WTC11 (cell line): ENCODE results near the gene PDZD2.

Experiments
- E2F5 ChIP-seq: sonication (generic); formaldehyde crosslinking; IDR thresholded peaks from 2 replicates; pipeline ENCODE4 v1.8.1; 2022; ENCODE audit warnings: mild to moderate bottlenecking, moderate library complexity, missing genetic modification reagents
- ELF4 ChIP-seq: sonication (generic); formaldehyde crosslinking; IDR thresholded peaks from 2 replicates; pipeline ENCODE4 v1.8.1; 2022; ENCODE audit warnings: low read depth, mild to moderate bottlenecking, moderate library complexity, missing genetic modification reagents
- ESRRA ChIP-seq: sonication (generic); formaldehyde crosslinking; IDR thresholded peaks from 2 replicates; pipeline ENCODE4 v1.8.1; 2022; ENCODE audit warnings: mild to moderate bottlenecking, missing genetic modification reagents, borderline replicate concordance
- GABPB1 ChIP-seq: sonication (generic); formaldehyde crosslinking; IDR thresholded peaks from 2 replicates; pipeline ENCODE4 v1.8.1; 2023; ENCODE audit warnings: mild to moderate bottlenecking, missing genetic modification reagents
- GTF2I ChIP-seq: fragments of 250-450 bp; sonication (Bioruptor Pico); conservative IDR thresholded peaks from 2 replicates; pipeline ENCODE4 v1.4.0; 2021; ENCODE audit warnings: mild to moderate bottlenecking
- JUN ChIP-seq: sonication (generic); formaldehyde crosslinking; IDR thresholded peaks from 2 replicates; pipeline ENCODE4 v1.8.0; 2023; ENCODE audit warnings: mild to moderate bottlenecking, missing genetic modification reagents
- MXD4 ChIP-seq: fragments of 250-450 bp; sonication (Bioruptor Pico); IDR thresholded peaks from 2 replicates; pipeline ENCODE4 v1.8.0; 2021; ENCODE audit warnings: mild to moderate bottlenecking, moderate library complexity, borderline replicate concordance
- NR1H2 ChIP-seq: sonication (generic); formaldehyde crosslinking; IDR thresholded peaks from 2 replicates; pipeline ENCODE4 v1.9.0; 2021; ENCODE audit warnings: mild to moderate bottlenecking, moderate library complexity, missing genetic modification reagents
- STAT6 ChIP-seq: sonication (generic); formaldehyde crosslinking; conservative IDR thresholded peaks from 2 replicates; pipeline ENCODE4 v1.8.1; 2023; ENCODE audit warnings: mild to moderate bottlenecking, low read depth, missing genetic modification reagents, moderate library complexity
- TP53 ChIP-seq: sonication (generic); formaldehyde crosslinking; IDR thresholded peaks from 2 replicates; pipeline ENCODE4 v1.8.1; 2023; ENCODE audit warnings: mild to moderate bottlenecking, missing genetic modification reagents
- ZBTB21 ChIP-seq: sonication (generic); formaldehyde crosslinking; IDR thresholded peaks from 2 replicates; pipeline ENCODE4 v1.8.1; 2023; ENCODE audit warnings: mild to moderate bottlenecking, missing genetic modification reagents, borderline replicate concordance
- ZNF425 ChIP-seq: fragments of 250-450 bp; sonication (Bioruptor Pico); conservative IDR thresholded peaks from 2 replicates; pipeline ENCODE4 v1.9.0; 2021; ENCODE audit warnings: mild to moderate bottlenecking
- TF ChIP-seq, protein P1 (sequence below): fragments of 200-600 bp; IDR thresholded peaks from 2 replicates; pipeline ENCODE4 v1.8.0; 2022; ENCODE audit warnings: antibody characterized with exemption

DNA sequence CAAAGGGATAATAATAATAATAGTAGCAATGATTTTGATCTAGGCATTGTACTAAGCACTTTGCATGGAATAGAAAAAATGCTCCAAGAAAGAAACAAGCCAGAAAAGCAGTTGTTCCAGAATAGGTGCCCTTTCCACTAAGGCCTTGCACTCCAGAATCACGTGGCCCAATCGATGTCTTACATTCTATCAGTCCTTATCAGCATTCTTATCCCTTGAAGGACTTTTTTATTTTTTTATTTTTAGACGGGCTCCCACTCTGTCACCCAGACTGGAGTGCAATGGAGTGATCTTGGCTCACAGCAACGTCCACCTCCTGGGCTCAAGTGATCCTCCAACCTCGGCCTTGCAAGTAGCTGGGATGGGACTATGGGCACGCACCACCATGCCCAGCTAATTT is 36.5 kb downstream of the PDZD2 start:
- TF ChIP-seq, protein P1, sequence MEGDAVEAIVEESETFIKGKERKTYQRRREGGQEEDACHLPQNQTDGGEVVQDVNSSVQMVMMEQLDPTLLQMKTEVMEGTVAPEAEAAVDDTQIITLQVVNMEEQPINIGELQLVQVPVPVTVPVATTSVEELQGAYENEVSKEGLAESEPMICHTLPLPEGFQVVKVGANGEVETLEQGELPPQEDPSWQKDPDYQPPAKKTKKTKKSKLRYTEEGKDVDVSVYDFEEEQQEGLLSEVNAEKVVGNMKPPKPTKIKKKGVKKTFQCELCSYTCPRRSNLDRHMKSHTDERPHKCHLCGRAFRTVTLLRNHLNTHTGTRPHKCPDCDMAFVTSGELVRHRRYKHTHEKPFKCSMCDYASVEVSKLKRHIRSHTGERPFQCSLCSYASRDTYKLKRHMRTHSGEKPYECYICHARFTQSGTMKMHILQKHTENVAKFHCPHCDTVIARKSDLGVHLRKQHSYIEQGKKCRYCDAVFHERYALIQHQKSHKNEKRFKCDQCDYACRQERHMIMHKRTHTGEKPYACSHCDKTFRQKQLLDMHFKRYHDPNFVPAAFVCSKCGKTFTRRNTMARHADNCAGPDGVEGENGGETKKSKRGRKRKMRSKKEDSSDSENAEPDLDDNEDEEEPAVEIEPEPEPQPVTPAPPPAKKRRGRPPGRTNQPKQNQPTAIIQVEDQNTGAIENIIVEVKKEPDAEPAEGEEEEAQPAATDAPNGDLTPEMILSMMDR, result no peak
- TF ChIP-seq STAT6 (CRISPR knock-in tag), result no peak
- TF ChIP-seq GABPB1 (CRISPR knock-in tag), result no peak
- no peak for TF ChIP-seq E2F5
- TF ChIP-seq TP53 (CRISPR knock-in tag), result no peak
- no peak for TF ChIP-seq ELF4
- no peak for TF ChIP-seq ZBTB21 (CRISPR knock-in tag)
- no peak for TF ChIP-seq JUN (CRISPR knock-in tag)
- no peak for TF ChIP-seq NR1H2 (CRISPR knock-in tag)
- no peak for TF ChIP-seq ESRRA (CRISPR knock-in tag)
- no peak for TF ChIP-seq GTF2I (CRISPR knock-in tag)
- no peak for TF ChIP-seq ZNF425 (CRISPR knock-in tag)
- no peak for TF ChIP-seq MXD4
